PC-3 (cell line): ENCODE results near the gene CCKAR.

Experiments used
- CTCF ChIP-seq: fragments of 300-600 bp; sonication (generic); conservative IDR thresholded peaks from 2 replicates; pipeline ENCODE4 v1.5.1; 2017; ENCODE audit warnings: antibody characterized with exemption, low read depth, mild to moderate bottlenecking, low read length
- EZH2phosphoT487 ChIP-seq: fragments of 300-600 bp; sonication (generic); IDR thresholded peaks from 2 replicates; pipeline ENCODE4 v1.6.1; 2018; ENCODE audit warnings: mild to moderate bottlenecking, antibody characterized with exemption, low read length, borderline replicate concordance

DNA sequence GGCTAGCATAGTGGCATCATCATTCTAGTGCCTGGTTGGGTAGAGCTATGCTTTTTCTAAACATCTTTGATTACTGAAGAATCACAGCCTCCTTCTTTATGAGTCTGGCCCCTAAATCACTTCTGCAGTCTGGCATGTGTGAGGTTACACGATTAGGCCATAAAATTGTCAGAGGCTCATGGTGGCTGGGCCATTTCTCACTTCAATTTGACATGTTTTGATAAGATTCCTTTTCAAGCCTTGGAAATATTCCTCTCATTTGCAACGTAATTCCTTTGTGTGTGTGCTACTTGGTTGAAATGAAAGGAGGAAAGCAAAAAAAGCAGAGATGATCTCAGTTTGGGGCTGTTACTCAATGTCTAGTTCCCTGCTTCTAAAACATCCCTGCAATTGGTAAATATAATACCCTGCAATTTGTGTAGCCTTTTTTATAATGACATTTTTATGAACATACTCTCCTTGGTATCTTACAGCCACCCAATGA lies 6.2 kb downstream of the CCKAR start:
- no peak for TF ChIP-seq CTCF
- no peak for TF ChIP-seq EZH2phosphoT487
